ENCODE results near the gene RNF214.

DNA sequence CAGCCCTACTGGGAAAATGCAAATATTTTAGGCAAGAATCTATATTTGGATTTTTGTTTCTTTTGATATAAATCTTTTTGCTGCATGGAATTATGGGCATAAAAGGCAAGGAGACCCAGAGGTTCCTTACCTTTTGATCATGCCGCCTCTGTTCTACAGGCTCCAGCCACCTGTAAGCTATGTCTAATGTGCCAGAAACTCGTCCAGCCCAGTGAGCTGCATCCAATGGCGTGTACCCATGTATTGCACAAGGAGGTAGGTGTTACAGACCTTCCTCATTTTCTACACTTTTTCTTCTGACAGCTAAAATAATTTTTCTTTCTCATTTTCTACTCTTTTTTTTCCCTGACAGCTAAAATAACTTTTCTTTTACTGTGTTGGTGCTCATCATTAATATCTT is 50.5 kb downstream of the RNF214 start:
- TF ChIP-seq SIN3A (IDR thresholded peaks at IDR 0.05; ENCODE audit: borderline replicate concordance, low read depth, low read length), result no peak
- no peak for TF ChIP-seq RCOR2 (CRISPR knock-in tag; IDR thresholded peaks at IDR 0.05)
- TF ChIP-seq, protein P1, sequence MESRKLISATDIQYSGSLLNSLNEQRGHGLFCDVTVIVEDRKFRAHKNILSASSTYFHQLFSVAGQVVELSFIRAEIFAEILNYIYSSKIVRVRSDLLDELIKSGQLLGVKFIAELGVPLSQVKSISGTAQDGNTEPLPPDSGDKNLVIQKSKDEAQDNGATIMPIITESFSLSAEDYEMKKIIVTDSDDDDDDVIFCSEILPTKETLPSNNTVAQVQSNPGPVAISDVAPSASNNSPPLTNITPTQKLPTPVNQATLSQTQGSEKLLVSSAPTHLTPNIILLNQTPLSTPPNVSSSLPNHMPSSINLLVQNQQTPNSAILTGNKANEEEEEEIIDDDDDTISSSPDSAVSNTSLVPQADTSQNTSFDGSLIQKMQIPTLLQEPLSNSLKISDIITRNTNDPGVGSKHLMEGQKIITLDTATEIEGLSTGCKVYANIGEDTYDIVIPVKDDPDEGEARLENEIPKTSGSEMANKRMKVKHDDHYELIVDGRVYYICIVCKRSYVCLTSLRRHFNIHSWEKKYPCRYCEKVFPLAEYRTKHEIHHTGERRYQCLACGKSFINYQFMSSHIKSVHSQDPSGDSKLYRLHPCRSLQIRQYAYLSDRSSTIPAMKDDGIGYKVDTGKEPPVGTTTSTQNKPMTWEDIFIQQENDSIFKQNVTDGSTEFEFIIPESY (CRISPR knock-in tag; IDR thresholded peaks at IDR 0.05), result no peak
- TF ChIP-seq FOXJ3 (CRISPR knock-in tag; IDR thresholded peaks at IDR 0.05; ENCODE audit: borderline replicate concordance), result no peak
- TF ChIP-seq, protein P2, sequence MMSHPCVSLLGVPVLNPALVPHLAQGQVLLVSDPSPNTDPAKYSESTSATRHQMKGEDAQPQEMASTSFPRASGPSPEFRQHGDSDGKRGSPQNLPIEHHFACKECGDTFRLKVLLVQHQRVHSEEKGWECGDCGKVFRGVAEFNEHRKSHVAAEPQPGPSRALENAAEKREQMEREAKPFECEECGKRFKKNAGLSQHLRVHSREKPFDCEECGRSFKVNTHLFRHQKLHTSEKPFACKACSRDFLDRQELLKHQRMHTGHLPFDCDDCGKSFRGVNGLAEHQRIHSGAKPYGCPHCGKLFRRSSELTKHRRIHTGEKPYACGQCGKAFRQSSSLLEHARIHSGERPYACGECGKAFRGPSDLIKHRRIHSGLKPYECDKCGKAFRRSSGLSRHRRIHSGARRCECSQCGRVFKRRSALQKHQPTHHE (CRISPR knock-in tag; IDR thresholded peaks at IDR 0.05; ENCODE audit: borderline replicate concordance), result no peak
- TF ChIP-seq ZBTB21 (CRISPR knock-in tag; IDR thresholded peaks at IDR 0.05), result no peak
- TF ChIP-seq RFX5 (IDR thresholded peaks at IDR 0.05; ENCODE audit: low read depth, low read length), result no peak
- TF ChIP-seq ZNF709 (CRISPR knock-in tag; IDR thresholded peaks at IDR 0.05), result no peak
- no peak for TF ChIP-seq NONO (IDR thresholded peaks at IDR 0.05)
- TF ChIP-seq NONO (CRISPR knock-in tag; conservative IDR thresholded peaks at IDR 0.05), result no peak
- TF ChIP-seq SMARCC2 (IDR thresholded peaks at IDR 0.05), result no peak
- no peak for TF ChIP-seq ZNF12 (CRISPR knock-in tag; IDR thresholded peaks at IDR 0.05)
- TF ChIP-seq, protein P3, sequence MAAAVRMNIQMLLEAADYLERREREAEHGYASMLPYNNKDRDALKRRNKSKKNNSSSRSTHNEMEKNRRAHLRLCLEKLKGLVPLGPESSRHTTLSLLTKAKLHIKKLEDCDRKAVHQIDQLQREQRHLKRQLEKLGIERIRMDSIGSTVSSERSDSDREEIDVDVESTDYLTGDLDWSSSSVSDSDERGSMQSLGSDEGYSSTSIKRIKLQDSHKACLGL (CRISPR knock-in tag; IDR thresholded peaks at IDR 0.05), result no peak
- no peak for TF ChIP-seq KDM5A (IDR thresholded peaks at IDR 0.05; ENCODE audit: borderline replicate concordance, low read length)

All from HepG2 (cell line).